ENCODE data around the gene PHAX.
"Not testable (repeated sequence)": the region's sequence is repeated elsewhere in the genome, so short reads cannot be mapped to it uniquely, and the experiment has no call there.

PHAX gene

GRCh38 chr5:126594748-126595485, 5.8 kb upstream of the PHAX start, which contains the start of gene ALDH7A1:
TSS of gene ALDH7A1 (minus strand) at chr5:126595219. CDS start at chr5:126595198, 21 bp downstream.
- H3K4me3 Mint-ChIP-seq: peak within 1 kb of the TSS; percentile 73
- H3K4me1 Mint-ChIP-seq (ENCODE audit: low read depth): peaks cover 9% of the 10 kb centered on the region
- H3K36me3 Mint-ChIP-seq (ENCODE audit: low read depth): no peaks in the 10 kb centered on the region
- peaks cover 38% of the 10 kb centered on the region for H3K27me3 Mint-ChIP-seq (ENCODE audit: low read depth)
- H3K27ac Mint-ChIP-seq: no peak within 1 kb of the TSS
- H3K9me3 Mint-ChIP-seq: no peaks in the 10 kb centered on the region

GRCh38 chr5:126595486-126596083, 5.2 kb upstream of the PHAX start:
- H3K27ac Mint-ChIP-seq: no peak overlapping the region
- H3K36me3 Mint-ChIP-seq (ENCODE audit: low read depth): no peaks in the 10 kb centered on the region
- H3K9me3 Mint-ChIP-seq: no peaks in the 10 kb centered on the region
- peaks cover 11% of the 10 kb centered on the region for H3K4me1 Mint-ChIP-seq (ENCODE audit: low read depth)
- peaks cover 38% of the 10 kb centered on the region for H3K27me3 Mint-ChIP-seq (ENCODE audit: low read depth)
- peak overlapping the region; percentile 73 for H3K4me3 Mint-ChIP-seq

- Mint-ChIP-seq H3K27me3 (ENCODE audit: low read depth) (peaks cover 34% of the 10 kb centered on the region), H3K4me3 (no peak overlapping the region), H3K36me3 (ENCODE audit: low read depth) (peaks cover 2% of the 10 kb centered on the region), H3K27ac (no peak overlapping the region), H3K4me1 (ENCODE audit: low read depth) (peaks cover 16% of the 10 kb centered on the region), H3K9me3 (no peaks in the 10 kb centered on the region)
Observed at GRCh38 chr5:126597156-126597555, 3.6 kb upstream of the PHAX start.

- peaks cover 19% of the 10 kb centered on the region for H3K27me3 Mint-ChIP-seq (ENCODE audit: low read depth)
- no peak overlapping the region for H3K27ac Mint-ChIP-seq
- H3K36me3 Mint-ChIP-seq (ENCODE audit: low read depth): peaks cover 11% of the 10 kb centered on the region
- no peaks in the 10 kb centered on the region for H3K9me3 Mint-ChIP-seq
- no peak overlapping the region for H3K4me3 Mint-ChIP-seq
- H3K4me1 Mint-ChIP-seq (ENCODE audit: low read depth): peaks cover 19% of the 10 kb centered on the region
Observed at GRCh38 chr5:126599499-126599898, 1.2 kb upstream of the PHAX start.

GRCh38 chr5:126599971-126600630, 646 bp upstream of the PHAX start:
- peak overlapping the region; percentile 96 for H3K4me3 Mint-ChIP-seq
- H3K27me3 Mint-ChIP-seq (ENCODE audit: low read depth): peaks cover 13% of the 10 kb centered on the region
- peak overlapping the region; percentile 82 for H3K27ac Mint-ChIP-seq
- H3K9me3 Mint-ChIP-seq: not testable (repeated sequence)
- H3K4me1 Mint-ChIP-seq (ENCODE audit: low read depth): peaks cover 18% of the 10 kb centered on the region
- peaks cover 11% of the 10 kb centered on the region for H3K36me3 Mint-ChIP-seq (ENCODE audit: low read depth)

- Mint-ChIP-seq H3K27me3 (ENCODE audit: low read depth) (no peaks in the 10 kb centered on the region), H3K27ac (peak overlapping the region; percentile 14), H3K36me3 (ENCODE audit: low read depth) (peaks cover 26% of the 10 kb centered on the region), H3K4me3 (no peak overlapping the region), H3K9me3 (no peaks in the 10 kb centered on the region), H3K4me1 (ENCODE audit: low read depth) (peaks cover 26% of the 10 kb centered on the region)
Observed at GRCh38 chr5:126603402-126603991, 2.8 kb downstream of the PHAX start.

GRCh38 chr5:126605525-126605924, 4.8 kb downstream of the PHAX start:
- Mint-ChIP-seq H3K36me3 (ENCODE audit: low read depth) (peaks cover 31% of the 10 kb centered on the region), H3K9me3 (no peaks in the 10 kb centered on the region), H3K4me1 (ENCODE audit: low read depth) (peaks cover 26% of the 10 kb centered on the region), H3K27me3 (ENCODE audit: low read depth) (no peaks in the 10 kb centered on the region), H3K4me3 (no peak overlapping the region), H3K27ac (no peak overlapping the region)

- peaks cover 29% of the 10 kb centered on the region for H3K36me3 Mint-ChIP-seq (ENCODE audit: low read depth)
- H3K4me3 Mint-ChIP-seq: no peak overlapping the region
- no peaks in the 10 kb centered on the region for H3K9me3 Mint-ChIP-seq
- H3K27me3 Mint-ChIP-seq (ENCODE audit: low read depth): no peaks in the 10 kb centered on the region
- no peak overlapping the region for H3K27ac Mint-ChIP-seq
- H3K4me1 Mint-ChIP-seq (ENCODE audit: low read depth): peaks cover 18% of the 10 kb centered on the region
Observed at GRCh38 chr5:126610160-126610559, 9.4 kb downstream of the PHAX start.

- Mint-ChIP-seq H3K27ac (no peak overlapping the region), H3K36me3 (ENCODE audit: low read depth) (peaks cover 27% of the 10 kb centered on the region), H3K27me3 (ENCODE audit: low read depth) (no peaks in the 10 kb centered on the region), H3K9me3 (no peaks in the 10 kb centered on the region), H3K4me1 (ENCODE audit: low read depth) (peaks cover 17% of the 10 kb centered on the region), H3K4me3 (no peak overlapping the region)
Observed at GRCh38 chr5:126610616-126611015, 9.9 kb downstream of the PHAX start.

- no peak overlapping the region for H3K27ac Mint-ChIP-seq
Observed at GRCh38 chr5:126613941-126614592, 13.3 kb downstream of the PHAX start.

GRCh38 chr5:126615286-126615685, 14.5 kb downstream of the PHAX start:
- Mint-ChIP-seq H3K27me3 (ENCODE audit: low read depth) (no peaks in the 10 kb centered on the region), H3K4me3 (no peak overlapping the region), H3K36me3 (ENCODE audit: low read depth) (peaks cover 16% of the 10 kb centered on the region), H3K4me1 (ENCODE audit: low read depth) (peaks cover 5% of the 10 kb centered on the region), H3K27ac (no peak overlapping the region), H3K9me3 (no peaks in the 10 kb centered on the region)

More at GRCh38 chr5:126613941-126614592, 13.3 kb downstream of the PHAX start:
- Mint-ChIP-seq H3K4me1 (ENCODE audit: low read depth) (peaks cover 7% of the 10 kb centered on the region), H3K4me3 (no peak overlapping the region), H3K9me3 (no peaks in the 10 kb centered on the region), H3K27me3 (ENCODE audit: low read depth) (no peaks in the 10 kb centered on the region), H3K36me3 (ENCODE audit: low read depth) (peaks cover 21% of the 10 kb centered on the region)

GRCh38 chr5:126617603-126618002, 16.9 kb downstream of the PHAX start:
- H3K27me3 Mint-ChIP-seq (ENCODE audit: low read depth); H3K9me3 Mint-ChIP-seq; H3K4me3 Mint-ChIP-seq; H3K27ac Mint-ChIP-seq; H3K4me1 Mint-ChIP-seq (ENCODE audit: low read depth): not testable (repeated sequence)
- H3K36me3 Mint-ChIP-seq (ENCODE audit: low read depth): peaks cover 10% of the 10 kb centered on the region

GRCh38 chr5:126619781-126620180, 19.0 kb downstream of the PHAX start:
- no peaks in the 10 kb centered on the region for H3K27me3 Mint-ChIP-seq (ENCODE audit: low read depth)
- H3K9me3 Mint-ChIP-seq: no peaks in the 10 kb centered on the region
- H3K4me1 Mint-ChIP-seq (ENCODE audit: low read depth): peaks cover 6% of the 10 kb centered on the region
- no peak overlapping the region for H3K27ac Mint-ChIP-seq
- peaks cover 18% of the 10 kb centered on the region for H3K36me3 Mint-ChIP-seq (ENCODE audit: low read depth)
- no peak overlapping the region for H3K4me3 Mint-ChIP-seq

GRCh38 chr5:126624534-126624933, 23.8 kb downstream of the PHAX start:
- no peaks in the 10 kb centered on the region for H3K9me3 Mint-ChIP-seq
- H3K36me3 Mint-ChIP-seq (ENCODE audit: low read depth): peaks cover 19% of the 10 kb centered on the region
- H3K27ac Mint-ChIP-seq: no peak overlapping the region
- H3K4me1 Mint-ChIP-seq (ENCODE audit: low read depth): peaks cover 6% of the 10 kb centered on the region
- no peak overlapping the region for H3K4me3 Mint-ChIP-seq
- H3K27me3 Mint-ChIP-seq (ENCODE audit: low read depth): no peaks in the 10 kb centered on the region
